AG09319 (cell line): ENCODE data around the gene DENND6A.
A peak's percentile ranks its signal among the peaks of the same experiment; 100 is the strongest.
"Not testable (repeated sequence)": the region's sequence is repeated elsewhere in the genome, so short reads cannot be mapped to it uniquely, and the experiment has no call there.

Experiments used
- DNase-seq: peaks from one replicate; pipeline ENCODE4 v3.0.0-alpha.2; 2010; ENCODE audit warnings: low read depth; ENCODE audit errors: extremely low read depth
- TF ChIP-seq, protein P1 (sequence below): IDR thresholded peaks from 2 replicates; pipeline ENCODE4 v1.5.1; 2011; ENCODE audit warnings: low read depth, mild to moderate bottlenecking, inconsistent platforms, low read length, moderate library complexity

DENND6A gene

DNA sequence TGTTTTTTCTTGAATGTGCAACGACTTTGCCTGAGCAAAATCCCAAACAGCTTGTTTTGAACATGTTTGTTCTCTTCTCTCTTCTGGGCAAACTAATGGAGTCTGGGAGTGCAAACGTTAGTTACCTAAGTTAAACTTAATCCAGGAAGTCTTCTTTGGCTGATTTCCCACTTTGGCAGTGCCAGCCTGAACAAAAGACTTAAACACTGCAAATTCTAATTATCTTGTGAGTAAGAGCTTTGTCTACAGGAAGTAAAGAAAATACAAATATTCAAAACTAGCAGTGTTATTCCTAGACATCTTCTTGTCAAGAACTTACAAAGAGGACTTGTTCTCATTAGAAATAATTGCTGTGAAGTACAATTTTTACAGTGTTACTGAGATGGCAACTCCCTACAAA, 16.7 kb upstream of the DENND6A start:
- DNase-seq: no peak
- TF ChIP-seq, protein P1, sequence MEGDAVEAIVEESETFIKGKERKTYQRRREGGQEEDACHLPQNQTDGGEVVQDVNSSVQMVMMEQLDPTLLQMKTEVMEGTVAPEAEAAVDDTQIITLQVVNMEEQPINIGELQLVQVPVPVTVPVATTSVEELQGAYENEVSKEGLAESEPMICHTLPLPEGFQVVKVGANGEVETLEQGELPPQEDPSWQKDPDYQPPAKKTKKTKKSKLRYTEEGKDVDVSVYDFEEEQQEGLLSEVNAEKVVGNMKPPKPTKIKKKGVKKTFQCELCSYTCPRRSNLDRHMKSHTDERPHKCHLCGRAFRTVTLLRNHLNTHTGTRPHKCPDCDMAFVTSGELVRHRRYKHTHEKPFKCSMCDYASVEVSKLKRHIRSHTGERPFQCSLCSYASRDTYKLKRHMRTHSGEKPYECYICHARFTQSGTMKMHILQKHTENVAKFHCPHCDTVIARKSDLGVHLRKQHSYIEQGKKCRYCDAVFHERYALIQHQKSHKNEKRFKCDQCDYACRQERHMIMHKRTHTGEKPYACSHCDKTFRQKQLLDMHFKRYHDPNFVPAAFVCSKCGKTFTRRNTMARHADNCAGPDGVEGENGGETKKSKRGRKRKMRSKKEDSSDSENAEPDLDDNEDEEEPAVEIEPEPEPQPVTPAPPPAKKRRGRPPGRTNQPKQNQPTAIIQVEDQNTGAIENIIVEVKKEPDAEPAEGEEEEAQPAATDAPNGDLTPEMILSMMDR: no peak

DNA sequence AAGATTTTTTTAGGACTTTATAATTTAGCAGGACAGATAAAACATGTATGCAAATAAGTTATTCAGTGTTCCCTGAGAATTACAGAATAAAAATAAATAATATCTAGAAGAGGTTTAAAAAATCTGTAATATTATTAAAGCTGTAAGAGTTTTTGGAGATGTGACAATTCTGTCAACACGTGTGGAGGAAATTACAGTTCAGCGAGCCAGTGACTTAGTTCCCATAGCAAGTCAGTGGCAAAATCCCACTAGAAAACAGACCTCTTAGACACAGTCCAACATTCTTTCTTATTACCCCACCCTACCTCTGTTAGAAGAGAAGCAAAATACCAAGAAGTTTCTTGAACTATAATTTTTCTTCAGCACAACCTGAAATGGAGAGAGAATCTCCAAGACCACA, 16.2 kb upstream of the DENND6A start:
- no peak for DNase-seq
- TF ChIP-seq, protein P1: no peak

DNA sequence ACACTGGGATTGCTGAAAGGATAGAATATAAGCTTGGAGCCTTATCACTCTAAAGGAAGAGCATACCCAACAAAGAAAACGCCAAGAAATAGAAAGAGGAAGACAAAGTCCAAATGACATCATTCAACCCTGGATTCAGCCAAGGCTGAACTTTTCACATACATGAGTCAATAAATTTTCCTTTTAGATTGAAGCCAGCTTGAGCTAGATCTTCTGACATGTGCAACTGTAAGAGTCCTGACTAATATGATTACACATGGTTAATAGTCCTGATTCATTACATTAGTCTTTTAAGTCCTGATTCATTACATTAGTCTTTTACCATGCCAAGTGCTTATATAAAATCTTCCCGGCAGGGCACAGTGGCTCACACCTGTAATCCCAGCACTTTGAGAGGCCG, 13.6 kb upstream of the DENND6A start:
- TF ChIP-seq, protein P1: no peak
- peak; percentile 49 for DNase-seq

DNA sequence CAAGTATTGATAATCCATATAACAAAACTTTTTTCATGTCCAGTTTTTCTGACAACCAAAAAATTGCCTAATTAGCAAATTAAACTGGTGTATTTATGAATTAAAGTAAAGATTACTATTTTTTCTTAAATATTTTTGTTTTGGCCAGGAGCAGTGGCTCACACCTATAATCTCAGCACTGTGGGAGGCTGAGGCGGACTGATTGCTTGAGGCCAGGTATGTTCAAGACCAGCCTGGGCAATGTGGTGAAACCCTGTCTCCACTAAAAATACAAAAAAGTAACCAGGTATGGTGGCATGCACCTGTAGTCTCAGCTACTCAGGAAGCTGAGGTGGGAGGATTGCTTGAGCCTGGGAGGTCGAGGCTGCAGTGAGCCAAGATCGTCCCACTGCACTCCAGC, 12.5 kb upstream of the DENND6A start:
- not testable (repeated sequence) for DNase-seq

DNA sequence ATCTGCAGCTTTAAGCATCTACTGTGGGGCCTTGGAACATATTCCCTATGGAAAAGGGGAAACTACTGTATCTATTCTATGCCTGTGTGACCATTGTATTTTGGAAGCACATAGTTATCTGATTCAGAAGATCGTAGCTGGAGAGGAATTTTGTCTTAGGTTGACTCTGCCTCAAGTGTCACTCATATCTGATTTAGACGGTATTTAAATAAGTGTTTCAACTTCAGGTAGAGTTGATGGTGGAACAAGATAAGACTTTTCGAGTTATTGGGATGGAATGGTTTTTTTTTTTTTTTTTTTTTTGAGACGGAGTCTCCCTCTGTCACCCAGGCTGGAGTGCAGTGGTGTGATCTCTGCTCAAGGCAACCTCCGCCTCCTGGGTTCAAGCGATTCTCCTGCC, 8.9 kb upstream of the DENND6A start:
- no peak for DNase-seq
- TF ChIP-seq, protein P1: no peak

DNA sequence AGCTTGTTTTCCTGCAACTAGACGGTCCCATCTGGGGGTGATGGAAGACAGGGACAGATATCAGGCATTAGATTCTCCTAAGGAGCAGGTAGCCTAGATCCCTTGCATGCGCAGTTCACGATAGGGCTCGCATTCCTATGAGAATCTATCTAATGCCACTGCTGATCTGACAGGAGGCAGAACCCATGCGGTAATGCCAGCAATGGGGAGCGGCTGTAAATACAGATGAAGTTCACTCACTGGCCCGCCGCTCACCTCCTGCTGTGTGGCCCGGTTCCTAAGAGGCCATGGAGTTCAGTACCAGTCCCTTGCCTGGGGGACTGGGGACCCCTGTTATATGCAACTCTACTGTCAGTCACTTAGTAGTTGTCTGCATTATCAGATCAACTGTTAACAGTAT, 7.9 kb upstream of the DENND6A start:
- TF ChIP-seq, protein P1: no peak
- DNase-seq: no peak

DNA sequence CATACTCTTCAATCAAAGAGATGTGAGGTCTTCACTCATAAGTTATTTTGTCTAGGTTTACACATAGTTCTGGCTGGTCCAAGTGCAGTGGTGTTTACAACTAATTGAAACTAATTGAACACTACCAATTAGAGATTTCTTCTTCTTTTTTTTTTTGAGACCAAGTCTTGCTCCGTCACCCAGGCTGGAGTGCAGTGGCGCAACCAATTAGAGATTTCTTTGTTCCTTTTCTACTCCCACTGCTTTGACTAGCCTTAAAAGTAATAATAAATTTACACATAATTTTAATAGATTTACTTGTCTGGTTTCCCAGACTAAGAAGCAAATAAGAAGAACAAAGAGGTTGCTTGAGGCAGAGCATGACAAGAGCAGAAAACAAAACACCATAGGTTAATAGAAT, 6.7 kb upstream of the DENND6A start:
- DNase-seq: no peak
- TF ChIP-seq, protein P1: no peak

DNA sequence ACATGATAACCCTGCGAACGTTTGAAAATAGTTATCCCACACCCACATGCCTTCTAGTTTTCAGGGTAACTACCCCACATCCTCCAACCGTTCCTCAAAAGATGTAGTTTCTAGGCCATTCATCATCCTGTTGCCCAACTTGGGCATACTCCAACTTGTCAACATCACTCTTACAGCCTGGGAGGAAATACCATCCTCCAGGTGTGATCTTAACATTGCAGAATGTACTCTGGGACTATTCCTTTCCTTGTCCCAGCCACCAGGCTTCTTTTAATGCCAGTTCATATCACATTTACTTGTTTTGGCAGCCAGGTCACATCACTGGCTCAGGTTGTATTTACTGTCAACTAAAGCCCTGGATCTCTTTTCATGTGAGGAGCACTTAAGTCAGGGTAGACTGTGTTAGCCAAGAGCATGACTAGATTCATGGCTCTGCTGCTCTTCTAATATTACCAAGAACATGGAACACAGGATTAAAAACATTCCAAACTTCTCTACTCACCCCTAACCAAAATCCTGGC, 4.0 kb upstream of the DENND6A start:
- no peak for DNase-seq
- TF ChIP-seq, protein P1: no peak
